HG02571 (cell line): Measurements from ENCODE around the gene CLEC4C.
"Not testable (repeated sequence)": the region's sequence is repeated elsewhere in the genome, so short reads cannot be mapped to it uniquely, and the experiment has no call there.

Experiments
- ATAC-seq: cut with Tn5 transposase; IDR thresholded peaks from one replicate; pipeline ENCODE4 v1.9.1; 2021; ENCODE audit warnings: mild to moderate bottlenecking, moderate library complexity; ENCODE audit not compliant: unreplicated experiment

The CLEC4C gene

GRCh38 chr12:7747246-7747645, at the start of gene CLEC4C:
CLEC4C (minus strand) TSS chr12:7747375; CDS start chr12:7747348, 27 bp downstream.
- no peak for ATAC-seq

- ATAC-seq = no peak
These were observed 46.0 kb upstream of the CLEC4C start for GRCh38 chr12:7793211-7793610.

DNA sequence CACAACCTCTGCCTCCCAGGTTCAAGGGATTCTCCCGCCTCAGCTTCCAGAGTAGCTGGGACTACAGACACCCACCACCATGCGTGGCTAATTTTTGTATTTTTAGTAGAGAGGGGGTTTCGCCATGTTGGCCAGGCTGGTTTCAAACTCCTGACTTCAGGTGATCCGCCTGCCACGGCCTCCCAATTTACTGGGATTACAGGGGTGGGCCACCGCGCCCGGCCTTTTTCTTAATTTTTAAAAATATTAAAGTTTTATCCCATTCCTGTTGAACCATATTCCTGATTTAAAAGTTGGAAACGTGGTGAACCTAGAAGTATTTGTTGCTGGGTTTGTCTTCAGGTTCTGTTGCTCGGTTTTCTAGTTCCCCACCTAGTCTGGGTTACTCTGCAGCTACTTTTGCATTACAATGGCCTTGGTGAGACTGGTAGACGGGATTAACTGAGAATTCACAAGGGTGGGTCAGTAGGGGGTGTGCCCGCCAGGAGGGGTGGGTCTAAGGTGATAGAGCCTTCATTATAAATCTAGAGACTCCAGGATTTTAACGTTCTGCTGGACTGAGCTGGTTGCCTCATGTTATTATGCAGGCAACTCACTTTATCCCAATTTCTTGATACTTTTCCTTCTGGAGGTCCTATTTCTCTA, 41.8 kb upstream of the CLEC4C start, which contains the start of gene NANOG:
NANOG (plus strand) TSS at position 519 of the 645 bp plus-strand sequence. CDS start 213 bp downstream, outside the sequence.
- not testable (repeated sequence) for ATAC-seq

GRCh38 chr12:7788294-7788660, 41.1 kb upstream of the CLEC4C start:
- ATAC-seq = no peak

GRCh38 chr12:7787574-7788293, 40.6 kb upstream of the CLEC4C start:
- ATAC-seq = no peak

GRCh38 chr12:7784701-7785100, 37.5 kb upstream of the CLEC4C start:
- no peak for ATAC-seq

GRCh38 chr12:7783433-7783832, 36.3 kb upstream of the CLEC4C start:
- ATAC-seq = not testable (repeated sequence)

DNA sequence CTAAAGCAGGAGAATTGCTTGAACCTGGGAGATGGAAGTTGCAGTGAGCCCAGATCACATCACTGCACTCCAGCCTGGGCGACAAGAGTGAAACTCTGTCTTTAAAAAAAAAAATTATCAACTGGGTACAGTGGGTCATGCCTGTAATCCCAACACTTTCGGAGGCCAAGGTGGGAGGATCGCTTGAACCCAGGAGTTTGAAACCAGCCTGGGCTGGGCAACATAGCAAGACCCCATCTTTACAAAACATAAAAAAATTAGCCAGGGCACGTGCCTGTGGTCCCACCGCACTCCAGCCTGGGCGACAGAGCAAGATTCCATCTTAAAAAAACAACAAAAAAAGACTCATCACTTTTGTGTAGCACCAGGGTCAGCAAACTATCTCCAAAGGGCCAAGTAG, 34.9 kb upstream of the CLEC4C start:
- no peak for ATAC-seq

DNA sequence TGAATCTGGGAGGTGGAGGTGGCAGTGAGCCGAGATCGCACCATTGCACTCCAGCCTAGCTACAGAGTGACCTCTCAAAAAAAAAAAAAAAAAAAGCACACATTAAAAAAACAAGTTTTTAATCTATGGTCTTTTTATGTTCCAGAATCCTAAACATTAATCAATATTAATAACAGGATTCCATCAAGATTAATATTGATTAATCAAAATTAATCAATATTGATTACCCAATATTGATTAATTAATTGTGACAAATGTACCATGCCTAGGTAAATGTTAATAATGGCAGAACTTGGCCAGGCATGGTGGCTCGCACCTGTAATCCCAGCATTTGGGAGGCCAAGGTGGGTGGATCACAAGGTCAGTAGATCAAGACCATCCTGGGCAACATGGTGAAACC, 34.1 kb upstream of the CLEC4C start:
- ATAC-seq = no peak

GRCh38 chr12:7769999-7770398, 22.8 kb upstream of the CLEC4C start:
- no peak for ATAC-seq

DNA sequence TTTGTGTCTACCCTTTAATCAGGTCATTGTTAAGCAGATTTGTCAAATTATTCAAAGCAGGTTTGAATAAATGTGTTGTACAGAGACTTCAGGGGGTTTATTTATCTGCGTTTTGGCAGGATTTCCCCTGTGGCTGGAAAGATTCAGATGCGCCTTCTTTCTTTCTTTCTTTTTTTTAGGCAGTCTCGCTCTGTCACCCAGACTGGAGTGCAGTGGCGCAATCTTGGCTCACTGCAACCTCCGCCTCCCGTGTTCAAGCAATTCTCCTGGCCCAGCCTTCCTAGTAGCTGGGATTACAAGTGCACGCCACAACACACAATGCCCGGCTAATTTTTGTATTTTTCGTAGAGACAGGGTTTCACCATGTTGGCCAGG, 11.6 kb upstream of the CLEC4C start:
- no peak for ATAC-seq

DNA sequence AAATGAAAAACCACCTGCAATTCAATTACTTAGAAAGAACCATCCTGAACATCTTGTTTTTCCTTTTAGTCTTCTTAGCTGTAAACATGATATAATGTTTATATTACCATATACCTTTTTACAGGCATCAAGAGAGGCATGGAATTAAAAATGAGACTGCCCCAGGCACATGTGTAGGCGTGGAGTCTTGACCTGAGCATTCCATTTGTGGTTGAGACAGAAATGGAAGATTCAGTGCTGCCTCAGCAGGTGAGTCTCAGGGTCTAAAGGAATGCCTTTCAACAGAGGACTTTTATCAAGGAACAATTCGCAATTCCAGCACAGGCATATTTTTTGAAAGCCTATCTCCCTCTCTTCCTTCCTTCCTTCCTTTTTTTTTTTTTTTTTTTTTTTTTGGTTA, 9.8 kb upstream of the CLEC4C start:
- no peak for ATAC-seq

- ATAC-seq = not testable (repeated sequence)
These were observed 8.5 kb upstream of the CLEC4C start for GRCh38 chr12:7755668-7756067.

DNA sequence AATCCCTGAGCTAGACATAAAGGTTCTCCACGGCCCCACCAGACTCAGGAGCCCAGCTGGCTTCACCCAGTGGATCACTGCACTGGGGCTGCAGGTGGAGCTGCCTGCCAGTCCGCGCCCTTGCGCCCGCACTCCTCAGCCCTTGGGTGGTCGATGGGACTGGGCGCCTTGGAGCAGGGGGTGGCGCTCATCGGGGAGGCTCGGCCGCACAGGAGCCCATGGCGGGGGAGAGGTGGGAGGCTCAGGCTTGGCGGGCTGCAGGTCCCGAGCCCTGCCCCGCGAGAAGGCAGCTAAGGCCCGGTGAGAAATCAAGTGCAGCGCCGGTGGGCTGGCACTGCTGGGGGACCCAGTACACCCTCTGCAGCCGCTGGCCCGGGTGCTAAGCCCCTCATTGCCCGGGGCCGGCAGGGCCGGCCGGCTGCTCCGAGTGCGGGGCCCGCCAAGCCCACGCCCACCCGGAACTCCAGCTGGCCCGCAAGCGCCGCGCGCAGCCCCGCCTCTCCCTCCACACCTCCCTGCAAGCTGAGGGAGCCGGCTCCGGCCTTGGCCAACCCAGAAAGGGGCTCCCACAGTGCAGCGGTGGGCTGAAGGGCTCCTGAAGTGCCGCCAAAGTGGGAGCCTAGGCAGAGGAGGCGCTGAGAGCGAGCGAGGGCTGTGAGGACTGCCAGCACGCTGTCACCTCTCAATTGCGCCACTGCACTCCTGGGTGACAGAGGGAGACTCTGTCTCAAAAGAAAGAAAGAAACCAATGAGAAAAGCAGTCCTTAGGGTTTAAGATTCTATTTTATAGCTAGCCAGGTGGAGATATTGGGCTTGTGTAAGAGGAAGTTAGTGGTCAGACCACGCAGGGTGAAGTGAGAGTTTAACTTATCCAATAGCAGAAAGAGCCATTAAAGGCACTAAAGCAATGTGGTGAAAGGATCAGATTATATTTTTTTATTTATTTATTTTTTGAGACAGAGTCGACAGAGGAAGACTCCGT, 5.1 kb upstream of the CLEC4C start:
- ATAC-seq = not testable (repeated sequence)

DNA sequence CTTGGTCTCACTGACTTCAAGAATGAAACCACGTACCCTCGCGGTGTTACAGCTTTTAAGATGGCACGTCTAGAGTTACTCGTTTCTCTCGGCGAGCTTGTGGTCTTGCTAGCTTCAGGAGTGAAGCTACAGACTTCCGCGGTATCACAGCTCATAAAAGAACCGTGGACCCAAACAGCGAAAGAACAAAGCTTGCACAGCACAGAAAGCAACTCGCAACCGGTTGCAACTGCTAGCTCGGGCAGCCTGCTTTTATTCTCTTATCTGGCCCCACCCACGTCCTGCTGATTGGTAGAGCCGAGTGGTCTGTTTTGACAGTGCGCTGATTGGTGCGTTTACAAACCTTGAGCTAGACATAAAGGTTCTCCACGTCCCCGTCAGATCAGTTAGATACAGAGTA, 4.2 kb upstream of the CLEC4C start:
- ATAC-seq = no peak

DNA sequence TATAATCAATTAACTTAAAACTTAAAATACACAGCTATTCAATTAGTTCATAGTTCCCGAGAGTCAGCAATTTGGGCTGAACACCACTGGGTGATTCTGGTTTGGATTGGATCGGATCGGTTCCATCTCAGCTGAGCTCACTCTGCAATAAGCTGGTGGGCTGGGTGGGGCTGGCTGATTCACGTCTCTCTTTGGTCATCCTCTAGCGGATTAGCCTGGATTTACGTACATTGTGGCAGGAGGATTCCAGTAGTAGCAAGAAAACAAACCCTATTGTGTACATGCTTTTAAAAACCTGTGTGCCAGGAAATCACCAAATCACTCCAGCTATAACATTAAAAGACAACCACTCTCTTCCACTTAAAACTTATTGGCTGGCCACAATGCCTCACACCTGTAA, 3.2 kb upstream of the CLEC4C start:
- ATAC-seq = no peak

DNA sequence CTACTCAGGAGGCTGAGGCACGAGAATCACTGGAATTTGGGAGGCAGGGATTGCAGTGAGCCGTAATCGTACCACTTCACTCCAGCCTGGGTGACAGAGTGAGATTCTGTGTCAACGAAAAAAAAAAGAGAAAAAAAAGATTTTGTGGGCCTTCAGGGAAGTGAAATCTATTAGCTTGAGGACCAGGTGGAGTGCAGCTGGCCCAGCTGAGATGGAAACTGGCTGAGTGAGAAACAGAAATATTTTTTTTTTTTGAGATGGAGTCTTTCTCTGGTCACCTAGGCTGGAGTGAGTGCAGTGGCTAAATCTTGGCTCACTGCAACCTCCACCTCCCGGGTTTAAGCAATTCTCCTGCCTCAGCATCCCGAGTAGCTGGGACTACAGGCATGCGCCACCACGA, 2.3 kb upstream of the CLEC4C start:
- ATAC-seq = no peak

DNA sequence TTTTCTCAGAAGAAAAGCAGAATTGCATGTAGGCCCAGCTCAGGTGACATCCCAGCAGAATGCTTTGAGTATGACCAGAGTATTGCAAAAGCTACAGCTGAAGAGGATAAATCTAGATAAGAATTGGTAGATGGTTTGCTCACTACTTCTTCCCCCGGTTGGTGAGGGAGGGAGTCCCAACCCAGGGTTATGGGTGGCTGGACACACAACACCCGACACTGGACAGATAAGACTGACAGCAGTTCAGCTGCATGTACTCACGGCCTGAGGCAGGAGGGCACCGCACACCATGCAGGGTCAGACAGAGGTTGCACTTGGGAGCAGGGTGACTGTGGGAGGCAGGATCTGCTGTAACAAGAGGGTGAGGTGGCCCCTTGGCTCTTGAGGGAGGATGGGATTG, 1.7 kb upstream of the CLEC4C start:
- no peak for ATAC-seq

GRCh38 chr12:7732993-7733392, 14.2 kb downstream of the CLEC4C start:
- ATAC-seq = no peak

GRCh38 chr12:7731486-7731885, 15.7 kb downstream of the CLEC4C start:
- ATAC-seq = no peak

GRCh38 chr12:7730984-7731383, 16.2 kb downstream of the CLEC4C start:
- not testable (repeated sequence) for ATAC-seq
